Breast epithelium (tissue), 3 donors: ENCODE measurements around the gene AHNAK2.

Source experiments
- CTCF ChIP-seq, 3 donors: fragments of 450-650 bp; IDR thresholded peaks; one replicate each; pipeline ENCODE4 v1.5.1; 2016 to 2017; ENCODE audit warnings: antibody characterized with exemption in 3 of 3, mild to moderate bottlenecking in 3 of 3, moderate library complexity in 3 of 3
- POLR2AphosphoS5 ChIP-seq, 3 donors: sonication (generic); formaldehyde crosslinking; IDR thresholded peaks; one replicate each; pipeline ENCODE4 v1.6.1; 2017; ENCODE audit warnings: antibody characterized with exemption in 3 of 3

- TF ChIP-seq CTCF (IDR thresholded peaks at IDR 0.05) (no peak), POLR2AphosphoS5 (IDR thresholded peaks at IDR 0.05) (no peak)
These were observed 1.0 kb downstream of the AHNAK2 start for GRCh38 chr14:104977008-104977680.
